MM.1S (cell line): Measurements from ENCODE around the gene OR8A1.

Experiments used
- CTCF ChIP-seq: fragments of 300-600 bp; sonication (generic); IDR thresholded peaks from 2 replicates; pipeline ENCODE4 v1.5.1; 2016; ENCODE audit warnings: antibody characterized with exemption, low read length, mixed read lengths
- EZH2phosphoT487 ChIP-seq: fragments of 300-600 bp; sonication (generic); IDR thresholded peaks from 2 replicates; pipeline ENCODE4 v1.6.1; 2018; ENCODE audit warnings: antibody characterized with exemption, low read length

GRCh38 chr11:124569697-124570096 lies at the start of gene OR8A1:
- TF ChIP-seq CTCF: no peak
- TF ChIP-seq EZH2phosphoT487: no peak
